HG03108 (cell line): ENCODE data around the gene PDE6D.
A peak's percentile ranks its signal among the peaks of the same experiment; 100 is the strongest.
"Not testable (repeated sequence)": the region's sequence is repeated elsewhere in the genome, so short reads cannot be mapped to it uniquely, and the experiment has no call there.

Experiments used
- ATAC-seq: cut with Tn5 transposase; IDR thresholded peaks from one replicate; pipeline ENCODE4 v1.9.1; 2021; ENCODE audit warnings: moderate library complexity; ENCODE audit not compliant: unreplicated experiment

The PDE6D gene

GRCh38 chr2:231720987-231721966 lies 59.8 kb downstream of the PDE6D start:
- ATAC-seq = peak; percentile 73

DNA sequence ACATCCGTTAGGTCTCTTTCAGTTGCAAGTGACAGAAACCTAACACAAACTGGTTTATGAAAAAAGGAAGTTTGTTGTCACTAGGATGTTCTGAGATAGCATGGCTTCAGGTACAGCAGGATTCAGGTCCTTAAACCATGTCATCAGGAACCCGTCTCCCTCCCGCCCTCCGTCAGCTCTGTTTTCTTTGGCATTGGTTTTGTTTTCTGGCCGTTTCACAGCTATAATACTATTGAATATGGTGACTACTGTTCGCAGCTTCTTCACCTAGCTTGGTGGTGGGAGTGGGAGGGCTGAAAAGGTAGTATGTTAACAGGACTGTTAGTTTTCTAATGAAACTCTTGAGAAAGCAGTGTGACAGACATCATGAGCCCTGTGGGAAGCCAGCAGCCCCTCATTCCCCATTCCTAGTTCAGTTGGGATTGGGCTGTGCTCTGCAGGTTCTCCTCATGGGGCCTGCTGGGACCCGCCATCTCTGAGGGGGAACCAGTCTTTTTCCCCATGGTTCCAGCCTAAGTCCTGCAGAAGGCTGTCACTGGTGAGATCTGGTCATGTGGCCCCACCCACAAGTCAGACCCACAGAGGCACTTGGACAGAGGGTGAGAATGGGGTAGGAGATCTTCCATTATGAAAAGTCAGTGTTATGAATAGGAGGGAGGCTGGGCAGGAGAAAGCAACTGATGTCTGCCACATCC lies 60.6 kb downstream of the PDE6D start:
- no peak for ATAC-seq

- ATAC-seq = no peak
Measured at GRCh38 chr2:231718799-231719198, 62.3 kb downstream of the PDE6D start.

DNA sequence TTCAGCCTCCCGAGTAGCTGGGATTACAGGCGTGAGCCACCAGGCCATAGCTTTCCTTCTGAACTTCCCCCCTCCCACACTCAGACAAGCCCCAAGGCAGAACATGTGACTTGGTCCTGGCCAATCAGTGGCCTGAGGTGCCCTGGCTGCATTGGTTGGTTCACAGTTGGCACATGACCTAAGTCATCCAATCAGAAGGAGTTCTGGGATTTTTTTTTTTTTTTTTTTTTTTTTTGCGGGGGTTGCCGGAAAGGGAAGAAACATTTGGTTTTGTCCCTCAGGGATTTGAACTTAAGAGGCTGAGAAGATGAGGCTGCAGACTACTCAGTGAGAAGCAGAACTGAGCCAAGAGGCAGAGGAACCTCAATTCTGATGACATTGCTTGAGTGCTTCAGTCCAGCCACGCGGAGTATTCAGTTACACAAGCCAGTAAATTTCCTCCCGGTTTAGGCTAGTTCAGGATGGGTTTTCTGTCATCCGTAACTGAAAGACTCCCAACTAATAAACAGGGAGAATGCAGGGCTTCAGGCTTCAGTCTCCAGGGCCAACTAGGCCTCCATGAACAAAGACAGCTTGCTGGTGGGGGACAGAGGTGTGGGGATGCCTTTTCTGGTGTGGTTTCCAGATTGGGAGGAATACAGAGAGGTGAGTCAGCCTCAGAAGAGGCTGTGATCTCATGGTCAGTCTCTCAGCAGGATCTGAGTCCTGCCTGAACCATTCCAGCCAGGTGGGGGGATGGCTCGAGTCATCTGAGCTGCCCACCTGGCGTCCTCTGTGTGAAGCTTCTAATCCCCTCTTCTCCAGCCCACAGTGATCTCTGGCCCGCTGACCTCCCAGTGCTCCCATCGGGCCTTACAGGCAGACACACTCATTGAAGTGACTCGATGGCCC lies 63.6 kb downstream of the PDE6D start:
- no peak for ATAC-seq

GRCh38 chr2:231716666-231717280 lies 64.3 kb downstream of the PDE6D start:
- no peak for ATAC-seq

DNA sequence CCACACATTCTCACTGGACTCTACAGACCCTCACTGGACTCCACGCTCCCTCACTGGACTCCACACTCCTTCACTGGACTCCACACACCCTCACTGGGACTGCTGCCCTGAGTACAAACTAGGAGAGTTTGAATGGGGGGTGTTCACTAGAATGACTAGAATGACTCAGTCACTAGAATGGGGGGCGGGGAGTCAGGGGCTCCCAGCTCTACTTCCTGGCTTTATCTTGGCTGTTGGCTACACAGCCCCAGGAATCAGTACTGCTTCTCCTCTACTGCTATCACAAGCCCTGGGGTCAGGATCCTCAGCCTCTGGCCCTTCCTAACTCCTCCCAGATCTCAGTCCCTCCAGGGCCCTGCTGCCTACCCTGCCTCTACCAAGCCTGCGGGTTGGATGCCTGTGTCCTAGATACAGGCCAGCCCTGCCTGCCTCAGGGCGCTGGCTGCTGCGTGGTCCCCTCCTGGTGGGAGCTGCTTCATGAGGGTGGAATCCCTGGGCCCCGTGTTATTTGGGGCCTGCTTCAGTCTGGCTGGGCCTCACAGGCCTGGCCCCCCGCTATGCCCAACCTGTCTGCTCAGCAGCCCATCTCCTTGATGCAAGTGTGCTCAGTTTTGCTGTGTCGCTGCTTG lies 65.0 kb downstream of the PDE6D start:
- no peak for ATAC-seq

DNA sequence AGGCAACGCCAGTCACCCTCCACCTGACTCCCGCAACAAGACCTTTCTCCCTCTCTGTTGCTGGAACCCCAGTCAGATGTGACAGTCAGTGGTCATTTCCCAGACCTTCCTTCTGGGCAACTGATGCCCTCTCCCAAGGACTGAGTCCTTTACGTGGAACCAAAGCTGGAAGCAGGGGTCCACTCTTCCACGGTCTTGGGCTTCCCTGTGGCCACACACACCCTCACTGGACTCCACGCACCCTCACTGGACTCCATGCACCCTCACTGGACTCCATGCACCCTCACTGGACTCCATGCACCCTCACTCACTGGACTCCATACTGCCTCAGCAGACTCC lies 65.6 kb downstream of the PDE6D start:
- ATAC-seq = no peak

- ATAC-seq = no peak
Measured at GRCh38 chr2:231714639-231715498, 66.2 kb downstream of the PDE6D start.

GRCh38 chr2:231713730-231714638 lies 67.1 kb downstream of the PDE6D start:
- peak; percentile 23 for ATAC-seq

DNA sequence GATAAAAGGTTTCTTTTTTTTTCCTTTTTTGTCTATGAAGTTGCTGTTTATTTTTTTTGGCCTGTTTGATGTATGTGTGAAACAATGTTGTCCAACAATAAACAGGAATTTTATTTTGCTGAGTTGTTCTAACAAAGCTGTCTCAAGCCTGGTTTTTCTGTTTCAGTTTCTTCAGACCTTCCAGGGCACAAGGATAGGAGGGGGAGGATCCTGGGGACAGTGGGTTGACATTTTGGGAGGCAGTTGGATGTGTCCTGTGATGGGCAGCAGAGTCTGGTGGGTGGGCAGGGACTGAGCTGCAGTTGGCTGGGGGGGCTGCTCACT lies 67.7 kb downstream of the PDE6D start:
- ATAC-seq = not testable (repeated sequence)

DNA sequence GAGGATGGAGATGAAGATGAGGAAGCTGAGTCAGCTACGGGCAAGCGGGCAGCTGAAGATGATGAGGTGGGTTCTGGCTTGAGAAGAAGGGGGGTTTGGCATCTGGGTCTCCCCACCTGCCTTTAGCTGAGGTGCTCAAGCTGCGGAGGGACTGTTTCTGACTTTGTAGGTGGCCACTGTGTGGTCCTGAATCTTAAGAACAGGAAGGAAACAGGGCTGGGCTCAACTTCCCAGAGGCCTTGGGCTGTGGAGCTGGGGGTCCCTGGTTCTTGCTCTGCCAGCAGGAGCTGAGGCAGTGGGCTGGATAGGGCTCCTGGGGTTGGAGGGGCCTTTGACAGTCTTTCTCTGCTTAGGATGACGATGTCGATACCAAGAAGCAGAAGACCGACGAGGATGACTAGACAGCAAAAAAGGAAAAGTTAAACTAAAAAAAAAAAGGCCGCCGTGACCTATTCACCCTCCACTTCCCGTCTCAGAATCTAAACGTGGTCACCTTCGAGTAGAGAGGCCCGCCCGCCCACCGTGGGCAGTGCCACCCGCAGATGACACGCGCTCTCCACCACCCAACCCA lies 68.5 kb downstream of the PDE6D start:
- not testable (repeated sequence) for ATAC-seq

- no peak for ATAC-seq
Measured at GRCh38 chr2:231711677-231712450, 69.2 kb downstream of the PDE6D start.

DNA sequence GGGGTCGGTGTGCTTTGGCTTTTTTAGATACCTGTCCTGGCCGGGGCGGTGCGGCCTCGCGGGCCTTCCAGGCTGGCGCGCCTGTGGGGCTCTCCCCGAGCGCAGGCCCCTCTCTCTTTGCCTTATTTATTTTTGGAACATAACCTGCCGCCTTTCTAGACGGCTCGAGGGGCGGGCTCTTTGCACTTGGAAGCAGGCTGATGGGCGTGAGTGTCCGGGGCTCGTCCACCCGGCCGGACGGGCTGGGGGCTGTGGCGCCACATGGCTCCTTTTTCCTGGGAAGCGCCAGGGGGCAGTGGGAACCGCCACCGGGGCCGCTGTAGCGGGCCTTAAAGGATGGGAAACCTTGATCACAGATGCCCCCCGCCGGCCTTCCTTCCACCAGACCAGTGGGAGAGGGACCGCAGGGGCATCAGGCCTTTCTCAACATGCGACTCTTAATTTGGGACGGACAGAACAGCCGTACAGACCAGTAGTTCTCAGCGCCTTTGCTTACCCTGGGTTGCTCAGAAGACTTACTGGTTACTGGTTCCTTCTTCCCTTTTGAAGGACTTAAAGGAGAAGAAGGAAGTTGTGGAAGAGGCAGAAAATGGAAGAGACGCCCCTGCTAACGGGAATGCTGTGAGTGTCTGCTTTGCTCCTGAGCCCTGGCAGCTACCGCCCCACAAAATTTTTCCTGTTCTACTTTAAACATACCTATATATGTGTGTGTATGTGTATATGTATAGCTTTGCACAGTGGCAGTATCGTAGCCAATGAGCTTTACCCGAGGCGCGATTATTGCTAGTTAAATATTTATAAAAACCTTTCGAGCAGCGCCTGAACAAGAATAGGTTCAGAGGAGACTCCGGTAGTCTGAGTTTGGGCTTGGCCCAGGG lies 70.0 kb downstream of the PDE6D start:
- no peak for ATAC-seq

DNA sequence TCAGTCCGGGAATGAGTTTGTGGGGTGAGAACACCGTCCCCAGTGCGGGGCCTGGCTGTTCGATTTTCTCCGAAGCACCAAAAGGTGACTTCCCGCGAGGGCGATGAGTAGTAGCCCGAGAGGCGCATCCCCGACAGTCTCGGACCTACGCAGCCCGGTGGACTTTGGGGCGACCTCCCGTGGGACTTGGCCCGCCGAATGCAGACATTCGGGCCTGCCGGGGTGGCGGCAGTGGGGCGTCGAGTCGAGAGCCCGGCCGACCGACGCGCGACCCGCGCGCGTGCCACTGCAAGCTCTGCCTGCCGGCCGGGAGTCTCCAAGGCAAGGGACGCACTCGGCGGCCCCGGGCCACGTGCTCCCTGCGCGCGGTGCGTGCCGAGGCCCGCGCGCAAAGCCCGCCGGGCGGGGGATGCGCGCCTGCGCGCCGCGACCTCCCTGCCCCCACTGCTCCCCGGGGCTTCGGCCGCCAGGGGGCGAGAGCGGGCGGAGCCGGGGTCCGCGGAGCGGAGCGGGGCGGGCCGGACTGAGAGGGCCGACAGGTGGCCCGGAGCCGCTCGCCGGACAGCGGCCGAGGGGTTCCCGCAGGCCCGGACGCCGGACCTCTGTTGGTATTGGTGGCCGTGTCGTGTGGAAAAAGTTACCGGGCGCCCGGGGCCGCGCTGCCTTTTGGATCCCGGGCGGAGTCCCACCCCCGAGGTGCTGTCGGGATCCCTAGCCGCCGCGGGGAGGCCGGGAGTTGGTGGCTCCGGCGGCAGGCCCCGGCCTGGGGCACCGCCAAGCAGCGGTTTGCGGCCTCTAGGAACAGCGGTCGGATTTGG lies 70.9 kb downstream of the PDE6D start:
- ATAC-seq = peak; percentile 15

GRCh38 chr2:231709636-231709980 lies 71.5 kb downstream of the PDE6D start:
- no peak for ATAC-seq
